ENCODE data around the gene GAREM1. TPM values are rescaled to one million over a fixed set of nuclear protein-coding genes. Genes with fewer than 3 reads are reported as not detected.

GAREM1 gene
- total and polyA plus RNA-seq, 2 donors (not counting 3 experiments of a cell fraction or from before 2014, with no cell fraction given), result 0.69 to 1.0 TPM

DNA sequence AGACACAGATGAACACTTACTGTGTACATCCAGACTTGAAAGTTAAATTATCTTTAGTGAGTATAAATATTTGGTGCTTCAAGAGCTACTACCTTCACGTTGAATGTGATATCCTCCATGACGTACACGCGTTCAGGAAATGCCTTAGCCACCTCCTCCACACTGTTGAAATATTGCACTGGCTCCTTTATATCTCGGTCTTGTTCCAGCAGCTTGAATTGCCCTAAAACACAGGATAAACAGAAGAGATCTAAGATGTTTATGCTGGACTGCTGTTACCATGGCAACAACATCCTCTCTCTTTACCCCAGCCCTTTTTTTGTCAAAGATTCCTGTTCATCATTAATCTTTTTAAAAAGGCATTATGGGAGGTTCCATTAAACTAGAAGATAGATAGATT, 160.6 kb downstream of the GAREM1 start:
- DNase-seq (ENCODE audit: low read depth, low spot score), result no peak
- no peaks in the 10 kb centered on the region for H3K36me3 ChIP-seq (ENCODE audit: control insufficient read depth in 2 of 2, extremely low read depth in 1 of 2, insufficient read depth in 2 of 2, low read length in 2 of 2)
- TF ChIP-seq, protein P1, sequence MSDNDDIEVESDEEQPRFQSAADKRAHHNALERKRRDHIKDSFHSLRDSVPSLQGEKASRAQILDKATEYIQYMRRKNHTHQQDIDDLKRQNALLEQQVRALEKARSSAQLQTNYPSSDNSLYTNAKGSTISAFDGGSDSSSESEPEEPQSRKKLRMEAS (IDR thresholded peaks at IDR 0.05; ENCODE audit: insufficient read depth, insufficient read length), result no peak
- TF ChIP-seq, protein P2, sequence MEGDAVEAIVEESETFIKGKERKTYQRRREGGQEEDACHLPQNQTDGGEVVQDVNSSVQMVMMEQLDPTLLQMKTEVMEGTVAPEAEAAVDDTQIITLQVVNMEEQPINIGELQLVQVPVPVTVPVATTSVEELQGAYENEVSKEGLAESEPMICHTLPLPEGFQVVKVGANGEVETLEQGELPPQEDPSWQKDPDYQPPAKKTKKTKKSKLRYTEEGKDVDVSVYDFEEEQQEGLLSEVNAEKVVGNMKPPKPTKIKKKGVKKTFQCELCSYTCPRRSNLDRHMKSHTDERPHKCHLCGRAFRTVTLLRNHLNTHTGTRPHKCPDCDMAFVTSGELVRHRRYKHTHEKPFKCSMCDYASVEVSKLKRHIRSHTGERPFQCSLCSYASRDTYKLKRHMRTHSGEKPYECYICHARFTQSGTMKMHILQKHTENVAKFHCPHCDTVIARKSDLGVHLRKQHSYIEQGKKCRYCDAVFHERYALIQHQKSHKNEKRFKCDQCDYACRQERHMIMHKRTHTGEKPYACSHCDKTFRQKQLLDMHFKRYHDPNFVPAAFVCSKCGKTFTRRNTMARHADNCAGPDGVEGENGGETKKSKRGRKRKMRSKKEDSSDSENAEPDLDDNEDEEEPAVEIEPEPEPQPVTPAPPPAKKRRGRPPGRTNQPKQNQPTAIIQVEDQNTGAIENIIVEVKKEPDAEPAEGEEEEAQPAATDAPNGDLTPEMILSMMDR (IDR thresholded peaks at IDR 0.05; ENCODE audit: extremely low read depth in 1 of 2, insufficient read depth in 1 of 2, low read depth in 1 of 2, low read length in 2 of 2), result no peak
- no peak for TF ChIP-seq POLR2AphosphoS5 (IDR thresholded peaks at IDR 0.05; ENCODE audit: insufficient read depth, low read depth, low read length)
- TF ChIP-seq EZH2 (IDR thresholded peaks at IDR 0.05; ENCODE audit: borderline replicate concordance, low read depth, low read length, severe bottlenecking), result no peak
- no peak for TF ChIP-seq JUN (IDR thresholded peaks at IDR 0.05; ENCODE audit: borderline replicate concordance, insufficient read depth, insufficient read length, low read depth)
- no peak for TF ChIP-seq MYC (IDR thresholded peaks at IDR 0.05; ENCODE audit: low read depth, low read length)
- TF ChIP-seq FOS (IDR thresholded peaks at IDR 0.05; ENCODE audit: borderline replicate concordance, insufficient read depth, low read length), result no peak
- no peak for TF ChIP-seq GATA2 (IDR thresholded peaks at IDR 0.05; ENCODE audit: insufficient read depth, insufficient read length, low read depth, low read length)
- TF ChIP-seq POLR2A (IDR thresholded peaks at IDR 0.05; ENCODE audit: low read depth, low read length), result no peak
- FAIRE-seq, result no peak
- H3K9me1 ChIP-seq (replicated peaks; ENCODE audit: control insufficient read depth, extremely low read depth, insufficient read depth, low read length), result no peaks in the 10 kb centered on the region
- no peaks in the 10 kb centered on the region for H3K79me2 ChIP-seq (ENCODE audit: control insufficient read depth, insufficient read depth, low read length)
- H3K27me3 ChIP-seq (ENCODE audit: control insufficient read depth in 2 of 2, insufficient read depth in 2 of 2, low read length in 2 of 2), result peaks cover 0 to 2% of the 10 kb centered on the region in 2 experiments
- no peak overlapping the region for H3K4me3 ChIP-seq (replicated peaks in 1 of 3; ENCODE audit: insufficient read depth in 1 of 3, low read depth in 1 of 3, low read length in 3 of 3)
- no peak overlapping the region for H3K9ac ChIP-seq (replicated peaks; ENCODE audit: extremely low read depth, insufficient read depth, low read length)
- dilution Hi-C loops (cut with MboI; ENCODE audit: extremely low pct_ligation_motif_present, low sequenced_read_pairs) (no loop called here), intact Hi-C loops (cut with micrococcal nuclease) (no loop called here)
- no peak overlapping the region for H3K4me2 ChIP-seq (ENCODE audit: insufficient read depth, low read length)
- H2AFZ ChIP-seq (ENCODE audit: low read depth, low read length), result no peak overlapping the region
- H3K27ac ChIP-seq (ENCODE audit: insufficient read depth, low read depth, low read length), result no peak overlapping the region
- no peaks in the 10 kb centered on the region for H4K20me1 ChIP-seq (replicated peaks; ENCODE audit: control insufficient read depth, extremely low read depth, insufficient read depth, low read length)
- no peaks in the 10 kb centered on the region for H3K9me3 ChIP-seq (replicated peaks; ENCODE audit: control insufficient read depth, insufficient read depth, low read length)
- POLR2A ChIA-PET, result no interaction called here
- H3K4me1 ChIP-seq (ENCODE audit: control insufficient read depth, extremely low read depth, insufficient read depth, low read length), result peaks cover 7% of the 10 kb centered on the region
- BruUV-seq (replicated peaks), result no TSS peak
- CTCF ChIA-PET, result interaction anchor here (0.6 to 4.4 kb wide), 4 partner anchors 14 to 161 kb away, joined by 3 to 20 read pairs (median 10); partner anchors contain the start of gene GAREM1

All from endothelial cell of umbilical vein (primary cell).